HG02571 (cell line): ENCODE data around the gene ARF1.
"Not testable (repeated sequence)": the region's sequence is repeated elsewhere in the genome, so short reads cannot be mapped to it uniquely, and the experiment has no call there.

ENCODE experiments used
- ATAC-seq: cut with Tn5 transposase; IDR thresholded peaks from one replicate; pipeline ENCODE4 v1.9.1; 2021; ENCODE audit warnings: mild to moderate bottlenecking, moderate library complexity; ENCODE audit not compliant: unreplicated experiment

Gene ARF1

GRCh38 chr1:228100822-228101613, 18.5 kb downstream of the ARF1 start:
- no peak for ATAC-seq

- ATAC-seq, result peak; percentile 1
Observed at GRCh38 chr1:228101614-228101993, 19.1 kb downstream of the ARF1 start.

GRCh38 chr1:228101994-228102790, 19.7 kb downstream of the ARF1 start:
- peak; percentile 11 for ATAC-seq

DNA sequence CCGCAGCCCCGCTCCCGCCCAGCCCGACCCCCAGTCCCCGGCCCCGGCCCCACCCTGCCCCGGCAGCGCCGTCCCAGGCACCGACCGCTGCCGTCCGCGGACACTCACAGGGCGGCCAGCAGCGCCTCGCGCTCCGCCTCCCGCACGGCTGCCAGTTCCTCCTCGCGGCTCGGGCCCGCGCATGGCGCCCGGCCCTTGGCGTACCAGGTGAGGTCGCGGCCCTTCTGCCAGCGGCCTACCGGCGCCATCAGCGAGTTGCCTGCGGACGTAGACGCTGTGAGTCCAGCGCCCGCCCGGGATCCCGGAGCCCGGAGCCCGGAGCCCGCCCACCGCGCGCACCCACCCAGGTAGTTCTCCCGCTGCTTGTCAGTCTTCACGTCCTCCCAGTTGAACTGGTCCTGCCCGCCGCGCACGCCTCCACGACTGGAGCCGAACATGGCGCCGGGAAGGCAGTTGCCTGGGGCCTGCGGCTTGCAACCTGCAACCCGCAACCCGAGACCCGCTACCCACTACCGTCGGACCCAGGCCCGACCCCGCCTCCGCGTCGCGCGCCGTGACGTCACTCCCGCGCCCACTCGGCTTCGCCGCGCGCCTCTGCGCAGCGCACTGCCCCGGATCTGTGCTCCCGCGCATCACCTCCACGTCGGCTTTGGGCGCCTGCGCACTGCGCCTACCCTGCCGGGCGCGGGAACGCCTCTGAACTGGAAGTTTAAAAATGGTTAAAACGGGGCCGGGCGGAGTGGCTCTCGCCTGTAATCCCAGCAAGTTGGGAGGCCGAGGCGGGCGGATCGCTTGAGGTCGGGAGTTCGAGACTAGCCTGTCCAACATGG, 20.5 kb downstream of the ARF1 start, which contains the start of gene C1orf35:
TSS of gene C1orf35 (minus strand) at position 535 of the 830 bp plus-strand sequence. CDS start at position 437, 98 bp downstream.
- peak; percentile 62 for ATAC-seq

GRCh38 chr1:228104526-228105269, 22.2 kb downstream of the ARF1 start:
- no peak for ATAC-seq

DNA sequence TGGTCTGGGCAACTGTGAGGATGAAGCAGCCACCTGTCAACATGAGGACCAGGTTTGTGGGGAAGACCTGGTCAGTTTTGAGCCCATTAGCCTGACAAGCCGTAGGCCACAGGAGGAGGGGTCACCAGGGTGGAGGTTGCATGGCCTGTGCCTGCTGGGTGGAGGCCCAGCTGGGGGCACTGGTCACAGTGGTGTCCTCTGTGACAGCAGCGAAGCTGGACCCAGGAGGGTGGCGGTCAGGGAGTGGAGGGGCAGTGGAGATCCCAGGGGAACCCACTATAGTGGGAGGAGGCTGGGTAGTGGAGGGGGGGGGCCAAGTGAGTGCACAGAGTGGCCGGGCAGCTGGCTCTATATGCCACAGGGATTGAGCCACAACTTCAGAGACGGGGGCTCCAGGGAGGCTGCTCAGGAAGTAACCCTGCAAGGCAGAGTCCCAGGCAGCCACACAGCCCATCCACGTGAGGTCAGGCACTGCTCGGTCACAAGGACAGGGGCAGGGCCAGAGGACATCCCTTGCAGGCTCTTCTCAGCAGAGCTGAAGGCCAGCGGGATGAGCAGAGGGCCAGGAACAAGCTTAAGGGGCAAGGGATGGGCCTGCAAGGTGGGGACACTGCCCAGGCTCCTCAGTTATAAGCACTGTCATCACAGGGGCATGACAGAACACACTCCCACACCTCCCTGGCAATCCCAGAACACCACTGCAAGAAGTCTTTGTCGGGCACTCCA, 22.9 kb downstream of the ARF1 start:
- ATAC-seq, result no peak

GRCh38 chr1:228105996-228106799, 23.7 kb downstream of the ARF1 start:
- ATAC-seq, result no peak

GRCh38 chr1:228106800-228107054, 24.2 kb downstream of the ARF1 start:
- ATAC-seq, result no peak

- no peak for ATAC-seq
Observed at GRCh38 chr1:228107636-228108035, 25.1 kb downstream of the ARF1 start.

GRCh38 chr1:228108055-228108690, 25.7 kb downstream of the ARF1 start:
- ATAC-seq, result no peak

DNA sequence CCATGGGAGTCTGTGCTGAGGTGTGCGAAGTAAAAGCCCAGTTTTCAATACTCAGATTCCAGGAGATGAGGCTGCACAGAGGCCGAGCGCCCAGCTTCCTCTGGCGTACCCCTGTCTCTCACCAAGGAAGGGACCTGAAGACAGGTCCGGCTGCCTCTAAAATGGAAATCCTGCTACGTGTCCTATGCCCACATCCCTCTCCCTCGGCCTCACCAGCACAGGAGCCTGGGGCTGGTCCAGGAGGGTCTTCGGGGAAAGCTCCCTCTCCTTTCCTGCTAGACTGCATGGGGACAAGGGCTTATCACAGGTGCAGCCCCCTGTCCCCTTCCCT, 26.2 kb downstream of the ARF1 start:
- no peak for ATAC-seq

GRCh38 chr1:228109073-228109961, 26.8 kb downstream of the ARF1 start, which contains the start of gene MRPL55:
TSS of gene MRPL55 (minus strand) at chr1:228109299. CDS start at chr1:228108260, 1,039 bp downstream.
- peak; percentile 81 for ATAC-seq

DNA sequence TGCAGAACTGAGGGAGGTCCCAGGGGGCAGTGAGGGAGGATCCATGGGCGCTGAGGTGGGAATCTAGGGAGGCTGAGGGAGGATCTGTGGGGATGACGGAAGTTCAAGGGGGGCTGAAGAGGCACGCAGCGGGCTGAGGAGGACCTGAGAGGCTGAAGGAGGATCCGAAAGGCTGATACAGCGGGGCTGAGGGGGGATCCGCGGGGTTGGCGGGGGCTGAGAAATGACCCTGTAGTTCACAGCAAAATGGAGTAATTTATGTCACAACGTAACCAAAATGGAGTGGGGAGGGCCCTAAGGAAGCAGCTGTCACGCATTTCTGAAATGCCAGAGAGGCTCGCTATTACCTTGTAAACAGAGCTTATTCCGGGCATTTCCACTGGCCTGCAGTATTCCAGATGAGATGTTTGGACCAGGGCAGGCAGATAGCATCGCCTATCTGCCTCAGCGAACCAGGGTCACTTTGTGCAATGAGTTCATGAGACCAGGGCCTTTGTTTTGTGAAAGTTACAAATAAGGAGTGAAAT, 27.5 kb downstream of the ARF1 start:
- no peak for ATAC-seq

GRCh38 chr1:228110556-228110955, 28.0 kb downstream of the ARF1 start:
- ATAC-seq, result no peak

DNA sequence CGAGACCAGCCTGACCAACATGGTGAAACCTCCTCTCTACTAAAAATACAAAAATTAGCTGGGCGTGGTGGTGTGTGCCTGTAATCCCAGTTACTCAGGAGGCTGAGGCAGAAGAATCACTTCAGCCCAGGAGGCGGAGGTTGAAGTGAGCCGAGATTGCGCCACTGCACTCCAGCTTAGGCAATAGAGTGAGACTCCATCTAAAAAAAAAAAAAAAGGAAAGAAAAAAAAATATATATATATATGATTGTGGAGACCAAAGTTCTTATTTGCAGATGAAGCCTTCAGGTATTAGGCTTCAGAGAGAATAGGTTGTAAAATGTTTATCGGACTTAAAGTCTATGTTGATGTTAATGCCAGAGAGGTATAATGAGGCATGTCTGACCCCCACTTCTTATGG, 28.8 kb downstream of the ARF1 start:
- ATAC-seq, result not testable (repeated sequence)

DNA sequence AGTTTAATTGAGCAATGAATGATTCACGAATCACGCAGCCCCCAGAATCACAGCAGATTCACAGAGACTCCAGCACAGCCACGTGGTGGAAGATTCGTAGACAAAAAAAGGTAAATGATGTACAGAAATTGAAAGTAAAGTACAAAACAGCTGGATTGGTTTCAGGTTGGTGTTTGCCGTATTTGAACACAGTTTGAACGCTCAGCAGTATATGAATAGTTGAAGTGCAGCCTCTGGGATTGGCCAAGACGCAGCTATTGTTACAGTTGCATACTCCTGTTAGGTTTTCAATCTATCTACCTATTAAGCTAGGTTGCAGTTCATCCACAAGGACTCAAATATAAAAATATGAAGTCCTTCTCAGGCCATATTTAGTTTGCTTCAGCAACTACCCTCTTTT, 29.7 kb downstream of the ARF1 start:
- ATAC-seq, result no peak

DNA sequence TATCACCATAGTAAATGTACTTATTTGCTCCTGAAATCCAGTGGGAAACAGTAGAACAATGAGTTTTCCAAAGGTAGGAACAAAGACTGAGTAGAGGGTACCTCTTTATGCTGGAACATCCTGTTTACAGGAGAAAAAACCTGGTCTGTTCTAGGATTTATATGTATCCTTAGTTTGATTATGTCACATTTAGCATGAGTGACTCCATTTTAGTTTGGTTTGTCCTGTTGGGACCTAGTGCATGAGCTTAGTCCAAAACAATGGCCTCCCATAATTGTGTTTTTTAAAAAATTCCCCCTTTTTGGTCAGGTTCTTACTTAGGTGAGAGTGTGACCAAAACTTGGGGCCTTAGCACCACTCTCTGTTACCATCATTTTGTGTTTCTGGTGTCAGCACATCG, 30.1 kb downstream of the ARF1 start:
- no peak for ATAC-seq

GRCh38 chr1:228114827-228115226, 32.3 kb downstream of the ARF1 start:
- no peak for ATAC-seq
